Endothelial cell of umbilical vein (primary cell): ENCODE measurements around the gene PLLP. TPM values are rescaled to one million over a fixed set of nuclear protein-coding genes. Genes with fewer than 3 reads are reported as not detected.

Experiments used
- BruUV-seq: library from RNA; stranded (reverse); fragments of 400-500 nt; replicated peaks from 2 replicates; lab custom pipeline; 2021; lab: Mats Ljungman, UMichigan
- CTCF ChIA-PET: fragments of 300-600, 350-600 bp; sonication (Branson Sonifier 250); formaldehyde crosslinking; loops from one replicate; lab custom pipeline; 2021; ENCODE audit warnings: antibody characterized with exemption, inconsistent platforms; lab: Charles Lee
- POLR2A ChIA-PET: fragments of 300-600, 350-600 bp; sonication (Branson Sonifier 250); formaldehyde crosslinking; loops from one replicate; lab custom pipeline; 2021; ENCODE audit warnings: antibody characterized with exemption, inconsistent platforms; lab: Charles Lee
- DNase-seq: peaks from one replicate; pipeline ENCODE4 v3.0.0-alpha.2; 2011; ENCODE audit warnings: low read depth, low spot score
- FAIRE-seq: peaks from 2 replicates; lab custom pipeline; 2011; peaks lifted over from hg19 to GRCh38; lab: Jason Lieb, UNC
- H2AFZ ChIP-seq: 2 replicates; pipeline ENCODE4 v1.6.0; 2012; ENCODE audit warnings: low read depth, low read length, control low read depth, inconsistent platforms
- H3K27ac ChIP-seq: 2 replicates; pipeline ENCODE4 v1.5.1; 2011; ENCODE audit warnings: low read depth, mild to moderate bottlenecking, control low read depth, low read length, moderate library complexity; ENCODE audit not compliant: insufficient read depth
- H3K27me3 ChIP-seq, 2 experiments: 2 replicates each; pipeline versions ENCODE4 v1.6.0 to v1.6.1; 2011; ENCODE audit warnings: low read length in 2 of 2, mixed read lengths in 1 of 2; ENCODE audit not compliant: control insufficient read depth in 2 of 2, insufficient read depth in 2 of 2
- H3K36me3 ChIP-seq, 2 experiments: 2 replicates in 1 of 2; 3 replicates in 1 of 2; pipeline ENCODE4 v1.5.1; 2011; ENCODE audit warnings: low read length in 2 of 2, mild to moderate bottlenecking in 1 of 2, moderate library complexity in 1 of 2; ENCODE audit not compliant: control insufficient read depth in 2 of 2, insufficient read depth in 2 of 2; ENCODE audit errors: extremely low read depth in 1 of 2
- H3K4me1 ChIP-seq: 3 replicates; pipeline ENCODE4 v1.5.1; 2011; ENCODE audit warnings: mild to moderate bottlenecking, low read length; ENCODE audit not compliant: control insufficient read depth, insufficient read depth; ENCODE audit errors: extremely low read depth
- H3K4me2 ChIP-seq: 2 replicates; pipeline ENCODE4 v1.6.1; 2011; ENCODE audit warnings: low read length, control low read depth, mixed read lengths; ENCODE audit not compliant: insufficient read depth
- H3K4me3 ChIP-seq, 3 experiments: fragments of 200-600 bp in 1 of 3; sonication (generic), shearing (Covaris generic) in 1 of 3; replicated peaks in 1 of 3; 2 replicates each; pipeline ENCODE4 v1.5.1; 2011 to 2016; ENCODE audit warnings: control low read depth in 3 of 3, low read length in 3 of 3, mild to moderate bottlenecking in 2 of 3, inconsistent platforms in 1 of 3, low read depth in 1 of 3, moderate library complexity in 1 of 3; ENCODE audit not compliant: insufficient read depth in 1 of 3
- H3K79me2 ChIP-seq: 2 replicates; pipeline ENCODE4 v1.6.0; 2012; ENCODE audit warnings: low read length, inconsistent platforms; ENCODE audit not compliant: control insufficient read depth, insufficient read depth
- H3K9ac ChIP-seq: replicated peaks from 2 replicates; pipeline ENCODE3; 2011; ENCODE audit warnings: low read length, control low read depth; ENCODE audit not compliant: insufficient read depth; ENCODE audit errors: extremely low read depth
- H3K9me1 ChIP-seq: replicated peaks from 3 replicates; pipeline ENCODE4 v1.6.0; 2011; ENCODE audit warnings: mild to moderate bottlenecking, low read length; ENCODE audit not compliant: control insufficient read depth, insufficient read depth; ENCODE audit errors: extremely low read depth
- H3K9me3 ChIP-seq: replicated peaks from 2 replicates; pipeline ENCODE4 v1.5.1; 2012; ENCODE audit warnings: low read length, inconsistent platforms; ENCODE audit not compliant: control insufficient read depth, insufficient read depth
- H4K20me1 ChIP-seq: replicated peaks from 2 replicates; pipeline ENCODE3; 2011; ENCODE audit warnings: mild to moderate bottlenecking, low read length; ENCODE audit not compliant: control insufficient read depth, insufficient read depth; ENCODE audit errors: extremely low read depth
- EZH2 ChIP-seq: IDR thresholded peaks from 2 replicates; pipeline ENCODE4 v1.6.1; 2012; ENCODE audit warnings: borderline replicate concordance, low read depth, mild to moderate bottlenecking, moderate library complexity, low read length, inconsistent platforms; ENCODE audit not compliant: severe bottlenecking
- FOS ChIP-seq: IDR thresholded peaks from 2 replicates; pipeline ENCODE4 v1.6.1; 2011; ENCODE audit warnings: mild to moderate bottlenecking, low read length, moderate library complexity, borderline replicate concordance; ENCODE audit not compliant: insufficient read depth
- GATA2 ChIP-seq: IDR thresholded peaks from 2 replicates; pipeline ENCODE4 v1.7.0; 2011; ENCODE audit warnings: low read depth, mild to moderate bottlenecking, moderate library complexity, mixed read lengths, low read length; ENCODE audit not compliant: insufficient read length, insufficient read depth
- JUN ChIP-seq: IDR thresholded peaks from 2 replicates; pipeline ENCODE4 v1.6.1; 2011; ENCODE audit warnings: borderline replicate concordance, low read depth; ENCODE audit not compliant: insufficient read length, insufficient read depth
- MYC ChIP-seq: IDR thresholded peaks from one replicate; pipeline ENCODE4 v1.6.1; 2011; ENCODE audit warnings: mild to moderate bottlenecking, low read depth, low read length
- POLR2A ChIP-seq: IDR thresholded peaks from 2 replicates; pipeline ENCODE4 v1.6.1; 2012; ENCODE audit warnings: low read depth, mild to moderate bottlenecking, control low read depth, low read length
- POLR2AphosphoS5 ChIP-seq: IDR thresholded peaks from 2 replicates; pipeline ENCODE4 v1.6.1; 2012; ENCODE audit warnings: low read depth, mild to moderate bottlenecking, control low read depth, low read length, moderate library complexity; ENCODE audit not compliant: insufficient read depth
- dilution Hi-C: fragments of 300-500 bp; cut with MboI; formaldehyde crosslinking; loops from one replicate; pipeline ENCODE4 v1.15.0; 2019; ENCODE audit warnings: low sequenced_read_pairs; ENCODE audit not compliant: extremely low pct_ligation_motif_present
- intact Hi-C: fragments of 100-400 bp; cut with micrococcal nuclease; formaldehyde crosslinking; loops from one replicate; pipeline ENCODE4 v1.10.0; 2022
- polyA plus RNA-seq, 4 experiments: library from polyadenylated mRNA; depleted of rRNA in 3 of 4; stranded (reverse) in 3 of 4; unstranded in 1 of 4; fragments of >200 nt; gene quantifications; 2 replicates each; pipeline versions ENCODE4 v1.2.1 to v1.2.3, GENCODE V29; 2011 to 2012; ENCODE audit warnings: missing spikeins in 1 of 4
- total RNA-seq: library from RNA; stranded (reverse); gene quantifications from 2 replicates; pipeline ENCODE4 v1.2.3, GENCODE V29; 2021
- TF ChIP-seq, protein P1 (sequence below): IDR thresholded peaks from 2 replicates; pipeline ENCODE4 v1.6.1; 2011; ENCODE audit not compliant: insufficient read depth, insufficient read length
- TF ChIP-seq, protein P2 (sequence below), 2 donors: IDR thresholded peaks; 1 replicate in 1 of 2; 2 replicates in 1 of 2; pipeline ENCODE4 v1.5.1; 2011; ENCODE audit warnings: low read length in 2 of 2, mild to moderate bottlenecking in 2 of 2, moderate library complexity in 2 of 2, control low read depth in 1 of 2, inconsistent platforms in 1 of 2, low read depth in 1 of 2; ENCODE audit not compliant: insufficient read depth in 1 of 2; ENCODE audit errors: extremely low read depth in 1 of 2

The PLLP gene
- total and polyA plus RNA-seq, 2 donors (not counting 3 experiments of a cell fraction or from before 2014, with no cell fraction given), result 4.4 to 14.4 TPM

DNA sequence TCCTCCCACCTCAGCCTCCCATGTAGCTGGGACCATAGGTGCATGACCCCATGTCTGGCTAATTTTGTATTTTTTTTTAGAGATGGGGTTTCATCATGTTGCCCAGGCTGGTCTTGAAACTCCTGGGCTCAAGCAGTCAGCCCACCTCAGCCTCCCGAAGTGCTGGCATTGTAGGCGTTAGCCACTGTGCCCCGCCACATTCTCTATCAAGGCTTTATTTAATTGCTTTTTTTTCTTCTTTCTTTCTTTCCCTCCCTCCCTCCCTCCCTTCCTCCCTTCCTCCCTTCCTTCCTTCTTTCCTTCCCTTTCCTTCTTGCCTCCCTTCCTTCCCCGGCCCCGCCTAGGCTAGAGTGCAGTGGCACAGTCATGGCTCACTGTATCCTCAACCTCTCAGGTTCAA is 74.7 kb downstream of the PLLP start:
- Histone ChIP-seq H3K79me2 (peaks cover 2% of the 10 kb centered on the region), H3K9me1 (no peaks in the 10 kb centered on the region), H3K4me1 (no peaks in the 10 kb centered on the region), H3K4me2 (no peak overlapping the region), H2AFZ (no peak overlapping the region), H3K4me3 (no peak overlapping the region), H3K9ac (no peak overlapping the region), H3K27ac (no peak overlapping the region), H3K36me3 (peaks cover 21 to 22% of the 10 kb centered on the region in 2 experiments), H3K9me3 (no peaks in the 10 kb centered on the region), H4K20me1 (no peaks in the 10 kb centered on the region), H3K27me3 (no peaks in the 10 kb centered on the region)
- TF ChIP-seq, protein P1, sequence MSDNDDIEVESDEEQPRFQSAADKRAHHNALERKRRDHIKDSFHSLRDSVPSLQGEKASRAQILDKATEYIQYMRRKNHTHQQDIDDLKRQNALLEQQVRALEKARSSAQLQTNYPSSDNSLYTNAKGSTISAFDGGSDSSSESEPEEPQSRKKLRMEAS, result no peak
- TF ChIP-seq JUN (no peak), FOS (no peak), POLR2AphosphoS5 (no peak), MYC (no peak), GATA2 (no peak), POLR2A (no peak), EZH2 (no peak)
- TF ChIP-seq, protein P2, sequence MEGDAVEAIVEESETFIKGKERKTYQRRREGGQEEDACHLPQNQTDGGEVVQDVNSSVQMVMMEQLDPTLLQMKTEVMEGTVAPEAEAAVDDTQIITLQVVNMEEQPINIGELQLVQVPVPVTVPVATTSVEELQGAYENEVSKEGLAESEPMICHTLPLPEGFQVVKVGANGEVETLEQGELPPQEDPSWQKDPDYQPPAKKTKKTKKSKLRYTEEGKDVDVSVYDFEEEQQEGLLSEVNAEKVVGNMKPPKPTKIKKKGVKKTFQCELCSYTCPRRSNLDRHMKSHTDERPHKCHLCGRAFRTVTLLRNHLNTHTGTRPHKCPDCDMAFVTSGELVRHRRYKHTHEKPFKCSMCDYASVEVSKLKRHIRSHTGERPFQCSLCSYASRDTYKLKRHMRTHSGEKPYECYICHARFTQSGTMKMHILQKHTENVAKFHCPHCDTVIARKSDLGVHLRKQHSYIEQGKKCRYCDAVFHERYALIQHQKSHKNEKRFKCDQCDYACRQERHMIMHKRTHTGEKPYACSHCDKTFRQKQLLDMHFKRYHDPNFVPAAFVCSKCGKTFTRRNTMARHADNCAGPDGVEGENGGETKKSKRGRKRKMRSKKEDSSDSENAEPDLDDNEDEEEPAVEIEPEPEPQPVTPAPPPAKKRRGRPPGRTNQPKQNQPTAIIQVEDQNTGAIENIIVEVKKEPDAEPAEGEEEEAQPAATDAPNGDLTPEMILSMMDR (IDR thresholded peaks at IDR 0.05; ENCODE audit: extremely low read depth in 1 of 2, insufficient read depth in 1 of 2, low read depth in 1 of 2, low read length in 2 of 2), result no peak
- BruUV-seq, result no TSS peak
- FAIRE-seq (no peak), DNase-seq (no peak)
- intact Hi-C loops, result no loop called here
- dilution Hi-C loops, result no loop called here
- POLR2A ChIA-PET, result no interaction called here
- CTCF ChIA-PET, result no interaction called here
